GM12878 (cell line): ENCODE results near the gene YARS1. TPM values are rescaled to one million over a fixed set of nuclear protein-coding genes. Genes with fewer than 3 reads are reported as not detected.

Experiments
- BMI1 ChIP-seq: fragments of 450-650 bp; IDR thresholded peaks from 2 replicates; pipeline ENCODE4 v1.6.1; 2016; ENCODE audit warnings: mild to moderate bottlenecking, moderate library complexity, borderline replicate concordance
- HCFC1 ChIP-seq: fragments of 150-350 bp; IDR thresholded peaks from 2 replicates; pipeline ENCODE4 v1.6.1; 2014; ENCODE audit warnings: low read length
- HDAC6 ChIP-seq: fragments of 200-600 bp; sonication (generic); IDR thresholded peaks from one replicate; pipeline ENCODE4 v1.8.0; 2017; ENCODE audit warnings: antibody characterized with exemption; ENCODE audit not compliant: unreplicated experiment
- IKZF1 ChIP-seq: fragments of 450-650 bp; conservative IDR thresholded peaks from 2 replicates; pipeline ENCODE4 v1.6.1; 2017; ENCODE audit warnings: antibody characterized with exemption, mild to moderate bottlenecking
- IKZF2 ChIP-seq, 2 experiments: fragments of 450-650 bp; IDR thresholded peaks; 2 replicates each; pipeline ENCODE4 v1.6.1; 2017; ENCODE audit warnings: mild to moderate bottlenecking in 2 of 2, moderate library complexity in 2 of 2
- IRF4 ChIP-seq: IDR thresholded peaks from 2 replicates; pipeline ENCODE4 v1.6.1; 2011; ENCODE audit warnings: low read depth, low read length
- MXI1 ChIP-seq: fragments of 150-350 bp; IDR thresholded peaks from 2 replicates; pipeline ENCODE4 v1.6.1; 2011; ENCODE audit warnings: low read depth, mild to moderate bottlenecking, inconsistent platforms, low read length, improper control_type of control experiment
- MYC ChIP-seq: IDR thresholded peaks from 2 replicates; pipeline ENCODE4 v1.6.1; 2011; ENCODE audit warnings: mild to moderate bottlenecking, low read length, moderate library complexity, inconsistent platforms; ENCODE audit not compliant: insufficient read depth, insufficient replicate concordance, insufficient read length, severe bottlenecking
- NFYB ChIP-seq: IDR thresholded peaks from 2 replicates; pipeline ENCODE4 v1.6.1; 2011; ENCODE audit warnings: low read depth, mild to moderate bottlenecking, low read length, improper control_type of control experiment, moderate library complexity; ENCODE audit not compliant: insufficient read depth
- POU2F2 ChIP-seq: IDR thresholded peaks from 3 replicates; pipeline ENCODE4 v1.6.1; 2011; ENCODE audit warnings: low read depth, mild to moderate bottlenecking, low read length, borderline replicate concordance
- RAD51 ChIP-seq: fragments of 450-650 bp; IDR thresholded peaks from 2 replicates; pipeline ENCODE4 v1.6.1; 2016; ENCODE audit warnings: moderate library complexity, mild to moderate bottlenecking, inconsistent platforms
- RFX5 ChIP-seq: IDR thresholded peaks from 2 replicates; pipeline ENCODE4 v1.6.1; 2011; ENCODE audit warnings: low read depth, low read length, improper control_type of control experiment
- SMAD5 ChIP-seq: IDR thresholded peaks from 2 replicates; pipeline ENCODE4 v1.6.1; 2016; ENCODE audit warnings: antibody characterized with exemption, low read depth
- SUZ12 ChIP-seq: fragments of 200-600 bp; sonication (generic); IDR thresholded peaks from one replicate; pipeline ENCODE4 v1.6.1; 2018; ENCODE audit warnings: antibody characterized with exemption, mild to moderate bottlenecking; ENCODE audit not compliant: unreplicated experiment
- TCF7 ChIP-seq: IDR thresholded peaks from 2 replicates; pipeline ENCODE4 v1.6.1; 2014; ENCODE audit warnings: antibody characterized with exemption, borderline replicate concordance
- YBX1 ChIP-seq: fragments of 450-650 bp; IDR thresholded peaks from 2 replicates; pipeline ENCODE4 v1.6.1; 2016; ENCODE audit warnings: antibody characterized with exemption
- ZNF217 ChIP-seq: fragments of 450-650 bp; IDR thresholded peaks from 2 replicates; pipeline ENCODE4 v1.6.1; 2017; ENCODE audit warnings: antibody characterized with exemption, mild to moderate bottlenecking
- polyA plus RNA-seq, 11 experiments: library from polyadenylated mRNA; depleted of rRNA in 4 of 11; unstranded in 6 of 11; stranded (reverse) in 5 of 11; fragments of >200 nt; fragmentation: Nextera tagmentation in 4 of 11; fragmentation: Illumina TruSeq in 1 of 11; extraction: Ambion mirVana in 4 of 11; extraction: Trizol in 1 of 11; gene quantifications; 1 replicate in 1 of 11; 2 replicates in 10 of 11; pipeline versions ENCODE4 v1.2.1 to v1.2.3, GENCODE V29; 2011 to 2016; ENCODE audit warnings: inconsistent platforms in 2 of 11, missing spikeins in 2 of 11, low read depth in 1 of 11
- total RNA-seq, 4 experiments: library from RNA; depleted of rRNA in 3 of 4; stranded (reverse); fragments of >200 nt in 3 of 4; fragmentation: Illumina TruSeq in 1 of 4; extraction: Trizol in 1 of 4; gene quantifications; 2 replicates each; pipeline versions ENCODE4 v1.2.1 to v1.2.3, GENCODE V29; 2013 to 2021
- TF ChIP-seq, protein P1 (sequence below): IDR thresholded peaks from 2 replicates; pipeline ENCODE4 v1.6.1; 2012; ENCODE audit warnings: low read depth, low read length, improper control_type of control experiment
- TF ChIP-seq, protein P2 (sequence below): fragments of 450-650 bp; formaldehyde crosslinking; IDR thresholded peaks from 2 replicates; pipeline ENCODE4 v1.4.0; 2020; ENCODE audit warnings: mild to moderate bottlenecking, moderate library complexity
- TF ChIP-seq, protein P3 (sequence below): fragments of 150-350 bp; IDR thresholded peaks from 2 replicates; pipeline ENCODE4 v1.6.1; 2014; ENCODE audit warnings: mild to moderate bottlenecking, low read depth, low read length
- TF ChIP-seq, protein P4 (sequence below): fragments of 450-650 bp; IDR thresholded peaks from 2 replicates; pipeline ENCODE4 v1.6.1; 2017; ENCODE audit warnings: mild to moderate bottlenecking, moderate library complexity

Gene YARS1
- total and polyA plus RNA-seq, 10 of the 15 experiments (the other 5 are each of a cell fraction or from before 2014, with no cell fraction given) = 39.9 to 202 (median 136) TPM

DNA sequence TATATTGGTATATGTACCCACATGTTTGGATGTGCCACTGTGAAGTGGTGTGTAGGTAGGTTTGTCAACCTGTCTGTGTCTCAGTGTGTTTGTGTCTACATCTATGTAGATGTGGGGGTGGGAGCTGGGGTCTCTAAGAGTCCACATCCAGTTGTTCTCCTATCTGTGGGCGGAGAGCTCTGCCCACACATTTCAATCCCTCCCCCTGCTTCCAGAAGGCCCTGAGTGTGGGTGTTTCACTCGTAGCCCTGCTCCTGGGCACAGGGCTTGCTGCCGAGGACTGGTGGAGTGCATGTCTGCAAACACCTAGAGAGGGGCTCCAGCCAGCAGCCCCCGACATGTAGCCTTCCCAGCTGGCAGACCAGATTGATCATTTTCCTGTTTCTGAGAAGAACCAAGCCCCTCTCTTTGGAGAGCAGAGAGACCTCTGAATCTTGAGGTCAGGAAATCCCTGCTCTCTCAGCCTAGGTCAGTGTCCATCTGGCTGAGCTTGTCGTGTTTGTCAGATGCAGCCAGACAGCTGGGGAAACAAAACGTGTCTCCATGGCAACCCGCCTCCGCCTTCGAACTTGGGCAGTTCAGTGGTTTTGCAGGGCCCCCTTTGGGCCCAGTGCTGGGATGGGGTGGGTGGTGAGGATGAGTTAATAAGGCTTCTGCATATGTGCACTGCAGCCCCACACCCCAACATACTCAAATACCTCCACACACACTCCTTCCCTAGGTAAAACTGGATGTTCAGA lies 83.4 kb downstream of the YARS1 start (continued):
- TF ChIP-seq HCFC1 (no peak), HDAC6 (no peak), YBX1 (no peak), RAD51 (no peak), TCF7 (no peak), SMAD5 (no peak), POU2F2 (no peak), RFX5 (no peak), IKZF1 (peak; percentile 51; the same call in 1 of the 2 replicates), BMI1 (peak; percentile 94), SUZ12 (no peak), MYC (no peak), MXI1 (no peak), IKZF2 (IDR thresholded peaks at IDR 0.05) (no peak), IRF4 (no peak), NFYB (no peak), ZNF217 (no peak)
- TF ChIP-seq, protein P1, sequence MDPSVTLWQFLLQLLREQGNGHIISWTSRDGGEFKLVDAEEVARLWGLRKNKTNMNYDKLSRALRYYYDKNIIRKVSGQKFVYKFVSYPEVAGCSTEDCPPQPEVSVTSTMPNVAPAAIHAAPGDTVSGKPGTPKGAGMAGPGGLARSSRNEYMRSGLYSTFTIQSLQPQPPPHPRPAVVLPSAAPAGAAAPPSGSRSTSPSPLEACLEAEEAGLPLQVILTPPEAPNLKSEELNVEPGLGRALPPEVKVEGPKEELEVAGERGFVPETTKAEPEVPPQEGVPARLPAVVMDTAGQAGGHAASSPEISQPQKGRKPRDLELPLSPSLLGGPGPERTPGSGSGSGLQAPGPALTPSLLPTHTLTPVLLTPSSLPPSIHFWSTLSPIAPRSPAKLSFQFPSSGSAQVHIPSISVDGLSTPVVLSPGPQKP = no peak
- TF ChIP-seq, protein P2, sequence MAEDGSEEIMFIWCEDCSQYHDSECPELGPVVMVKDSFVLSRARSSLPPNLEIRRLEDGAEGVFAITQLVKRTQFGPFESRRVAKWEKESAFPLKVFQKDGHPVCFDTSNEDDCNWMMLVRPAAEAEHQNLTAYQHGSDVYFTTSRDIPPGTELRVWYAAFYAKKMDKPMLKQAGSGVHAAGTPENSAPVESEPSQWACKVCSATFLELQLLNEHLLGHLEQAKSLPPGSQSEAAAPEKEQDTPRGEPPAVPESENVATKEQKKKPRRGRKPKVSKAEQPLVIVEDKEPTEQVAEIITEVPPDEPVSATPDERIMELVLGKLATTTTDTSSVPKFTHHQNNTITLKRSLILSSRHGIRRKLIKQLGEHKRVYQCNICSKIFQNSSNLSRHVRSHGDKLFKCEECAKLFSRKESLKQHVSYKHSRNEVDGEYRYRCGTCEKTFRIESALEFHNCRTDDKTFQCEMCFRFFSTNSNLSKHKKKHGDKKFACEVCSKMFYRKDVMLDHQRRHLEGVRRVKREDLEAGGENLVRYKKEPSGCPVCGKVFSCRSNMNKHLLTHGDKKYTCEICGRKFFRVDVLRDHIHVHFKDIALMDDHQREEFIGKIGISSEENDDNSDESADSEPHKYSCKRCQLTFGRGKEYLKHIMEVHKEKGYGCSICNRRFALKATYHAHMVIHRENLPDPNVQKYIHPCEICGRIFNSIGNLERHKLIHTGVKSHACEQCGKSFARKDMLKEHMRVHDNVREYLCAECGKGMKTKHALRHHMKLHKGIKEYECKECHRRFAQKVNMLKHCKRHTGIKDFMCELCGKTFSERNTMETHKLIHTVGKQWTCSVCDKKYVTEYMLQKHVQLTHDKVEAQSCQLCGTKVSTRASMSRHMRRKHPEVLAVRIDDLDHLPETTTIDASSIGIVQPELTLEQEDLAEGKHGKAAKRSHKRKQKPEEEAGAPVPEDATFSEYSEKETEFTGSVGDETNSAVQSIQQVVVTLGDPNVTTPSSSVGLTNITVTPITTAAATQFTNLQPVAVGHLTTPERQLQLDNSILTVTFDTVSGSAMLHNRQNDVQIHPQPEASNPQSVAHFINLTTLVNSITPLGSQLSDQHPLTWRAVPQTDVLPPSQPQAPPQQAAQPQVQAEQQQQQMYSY (CRISPR knock-in tag) = no peak
- TF ChIP-seq, protein P3, sequence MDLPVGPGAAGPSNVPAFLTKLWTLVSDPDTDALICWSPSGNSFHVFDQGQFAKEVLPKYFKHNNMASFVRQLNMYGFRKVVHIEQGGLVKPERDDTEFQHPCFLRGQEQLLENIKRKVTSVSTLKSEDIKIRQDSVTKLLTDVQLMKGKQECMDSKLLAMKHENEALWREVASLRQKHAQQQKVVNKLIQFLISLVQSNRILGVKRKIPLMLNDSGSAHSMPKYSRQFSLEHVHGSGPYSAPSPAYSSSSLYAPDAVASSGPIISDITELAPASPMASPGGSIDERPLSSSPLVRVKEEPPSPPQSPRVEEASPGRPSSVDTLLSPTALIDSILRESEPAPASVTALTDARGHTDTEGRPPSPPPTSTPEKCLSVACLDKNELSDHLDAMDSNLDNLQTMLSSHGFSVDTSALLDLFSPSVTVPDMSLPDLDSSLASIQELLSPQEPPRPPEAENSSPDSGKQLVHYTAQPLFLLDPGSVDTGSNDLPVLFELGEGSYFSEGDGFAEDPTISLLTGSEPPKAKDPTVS = no peak
- TF ChIP-seq, protein P4, sequence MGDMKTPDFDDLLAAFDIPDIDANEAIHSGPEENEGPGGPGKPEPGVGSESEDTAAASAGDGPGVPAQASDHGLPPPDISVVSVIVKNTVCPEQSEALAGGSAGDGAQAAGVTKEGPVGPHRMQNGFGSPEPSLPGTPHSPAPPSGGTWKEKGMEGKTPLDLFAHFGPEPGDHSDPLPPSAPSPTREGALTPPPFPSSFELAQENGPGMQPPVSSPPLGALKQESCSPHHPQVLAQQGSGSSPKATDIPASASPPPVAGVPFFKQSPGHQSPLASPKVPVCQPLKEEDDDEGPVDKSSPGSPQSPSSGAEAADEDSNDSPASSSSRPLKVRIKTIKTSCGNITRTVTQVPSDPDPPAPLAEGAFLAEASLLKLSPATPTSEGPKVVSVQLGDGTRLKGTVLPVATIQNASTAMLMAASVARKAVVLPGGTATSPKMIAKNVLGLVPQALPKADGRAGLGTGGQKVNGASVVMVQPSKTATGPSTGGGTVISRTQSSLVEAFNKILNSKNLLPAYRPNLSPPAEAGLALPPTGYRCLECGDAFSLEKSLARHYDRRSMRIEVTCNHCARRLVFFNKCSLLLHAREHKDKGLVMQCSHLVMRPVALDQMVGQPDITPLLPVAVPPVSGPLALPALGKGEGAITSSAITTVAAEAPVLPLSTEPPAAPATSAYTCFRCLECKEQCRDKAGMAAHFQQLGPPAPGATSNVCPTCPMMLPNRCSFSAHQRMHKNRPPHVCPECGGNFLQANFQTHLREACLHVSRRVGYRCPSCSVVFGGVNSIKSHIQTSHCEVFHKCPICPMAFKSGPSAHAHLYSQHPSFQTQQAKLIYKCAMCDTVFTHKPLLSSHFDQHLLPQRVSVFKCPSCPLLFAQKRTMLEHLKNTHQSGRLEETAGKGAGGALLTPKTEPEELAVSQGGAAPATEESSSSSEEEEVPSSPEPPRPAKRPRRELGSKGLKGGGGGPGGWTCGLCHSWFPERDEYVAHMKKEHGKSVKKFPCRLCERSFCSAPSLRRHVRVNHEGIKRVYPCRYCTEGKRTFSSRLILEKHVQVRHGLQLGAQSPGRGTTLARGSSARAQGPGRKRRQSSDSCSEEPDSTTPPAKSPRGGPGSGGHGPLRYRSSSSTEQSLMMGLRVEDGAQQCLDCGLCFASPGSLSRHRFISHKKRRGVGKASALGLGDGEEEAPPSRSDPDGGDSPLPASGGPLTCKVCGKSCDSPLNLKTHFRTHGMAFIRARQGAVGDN = no peak
